Islet precursor cell (in vitro differentiated cells): ENCODE measurements around the gene TMEM8B.
A peak's percentile ranks its signal among the peaks of the same experiment; 100 is the strongest.

Experiments
- DNase-seq: peaks from one replicate; pipeline ENCODE4 v3.0.0-alpha.2; 2018

Gene TMEM8B

DNA sequence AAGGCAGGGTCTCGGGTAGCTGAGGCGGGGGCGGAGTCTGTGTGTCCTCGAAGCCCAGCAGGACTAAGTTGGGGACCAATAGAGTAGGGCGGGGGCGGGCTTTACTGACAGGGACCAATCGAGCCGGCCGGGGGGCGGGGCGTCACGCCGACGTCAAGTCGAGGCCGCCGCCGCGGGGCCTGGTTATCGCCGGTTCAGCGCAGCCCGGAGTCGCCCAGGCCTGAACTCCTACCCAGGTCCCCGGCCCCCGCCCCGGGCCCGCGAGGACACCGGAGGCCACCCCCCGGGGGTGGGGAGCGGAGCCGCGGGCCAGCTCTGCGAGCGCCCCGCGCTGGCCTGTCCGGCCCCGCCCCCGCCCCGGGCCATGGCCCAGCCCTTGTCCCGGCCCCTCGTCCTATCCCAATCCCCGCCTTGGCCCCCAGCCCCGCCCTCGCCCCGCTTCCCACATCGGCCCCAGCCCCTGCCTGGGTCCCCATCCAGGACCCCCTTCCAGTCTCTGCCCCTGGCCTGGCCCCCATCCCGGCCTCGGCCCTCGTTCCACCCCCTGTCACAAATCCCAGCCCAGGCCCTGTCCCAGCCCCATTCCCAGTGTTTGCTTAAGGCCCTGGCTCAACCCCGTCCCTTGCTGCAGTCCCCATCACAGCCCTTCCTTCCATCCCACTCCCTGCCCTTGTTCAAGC lies at the start of gene TMEM8B:
TSS of gene TMEM8B (plus strand) at position 145 of the 680 bp plus-strand sequence. CDS start at position 365, 220 bp downstream.
- DNase-seq: peak; percentile 97

DNA sequence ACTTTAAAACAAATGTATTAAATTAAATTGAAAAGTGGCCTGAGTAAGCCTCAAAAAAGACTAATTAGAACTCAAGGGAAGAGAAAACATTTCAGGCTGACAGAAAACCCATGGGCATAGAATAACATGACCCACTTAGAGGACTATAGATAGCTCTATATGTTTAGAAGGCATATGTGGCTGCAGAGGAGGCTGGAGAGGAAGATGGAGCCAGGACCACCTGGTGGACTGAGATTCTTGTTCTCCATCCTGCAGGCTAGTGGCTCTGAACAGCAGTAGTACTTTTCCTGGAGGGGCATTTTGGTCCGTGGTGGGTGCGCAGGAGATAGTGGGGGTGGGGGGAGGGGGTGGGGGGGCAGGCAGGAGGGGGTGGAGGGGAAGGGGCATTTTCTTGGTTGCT lies 48.0 kb upstream of the TMEM8B start:
- no peak for DNase-seq

- DNase-seq: no peak
These were observed 45.6 kb upstream of the TMEM8B start for GRCh38 chr9:35783418-35783817.

- DNase-seq: no peak
These were observed 39.5 kb upstream of the TMEM8B start for GRCh38 chr9:35789541-35789940.

GRCh38 chr9:35790025-35790384 lies 39.0 kb upstream of the TMEM8B start:
- no peak for DNase-seq

DNA sequence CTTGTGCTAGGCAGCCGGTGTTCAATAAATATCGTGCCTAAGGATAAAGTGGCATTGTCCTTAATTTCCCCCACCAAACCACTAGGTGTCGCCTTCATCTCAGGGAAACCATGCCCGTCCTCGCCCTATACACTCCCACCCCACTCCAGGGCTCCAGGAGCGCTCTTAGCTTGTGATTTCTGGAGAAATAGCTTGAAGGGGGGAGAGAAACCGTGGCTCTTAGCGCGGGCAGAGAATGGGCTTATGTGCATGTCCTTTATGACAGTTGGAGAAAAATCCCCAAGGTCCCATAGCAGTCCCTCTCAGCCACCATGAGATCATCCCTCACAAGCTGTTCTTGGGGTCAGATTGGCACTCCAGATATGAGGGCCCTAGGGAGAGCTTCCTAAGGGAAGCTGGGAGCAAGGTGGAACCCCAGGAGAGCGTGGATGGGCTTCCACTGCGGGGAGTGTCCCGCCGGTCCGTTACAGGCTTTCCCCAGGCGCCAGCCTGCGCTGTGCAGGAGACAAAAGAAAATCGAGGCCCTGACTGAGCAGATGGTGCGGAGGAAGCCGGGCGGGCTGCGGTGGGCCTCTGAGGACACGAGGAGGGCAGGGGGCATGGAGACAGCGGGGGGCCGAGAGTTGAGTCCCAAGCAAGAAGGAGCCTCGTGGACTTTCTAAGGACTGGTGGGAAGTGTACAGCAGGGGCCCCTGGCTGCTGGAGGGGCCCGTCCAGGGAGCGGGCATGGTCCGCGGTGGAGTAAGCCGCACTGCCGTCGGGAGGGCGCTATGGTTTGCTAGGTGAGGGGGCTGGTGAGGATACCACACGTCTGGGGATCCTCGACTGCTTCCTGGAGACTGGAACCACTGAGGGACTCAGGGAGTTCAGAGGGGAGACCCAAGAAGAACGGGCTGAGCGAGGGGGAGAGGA lies 38.4 kb upstream of the TMEM8B start:
- peak; percentile 86 for DNase-seq

DNA sequence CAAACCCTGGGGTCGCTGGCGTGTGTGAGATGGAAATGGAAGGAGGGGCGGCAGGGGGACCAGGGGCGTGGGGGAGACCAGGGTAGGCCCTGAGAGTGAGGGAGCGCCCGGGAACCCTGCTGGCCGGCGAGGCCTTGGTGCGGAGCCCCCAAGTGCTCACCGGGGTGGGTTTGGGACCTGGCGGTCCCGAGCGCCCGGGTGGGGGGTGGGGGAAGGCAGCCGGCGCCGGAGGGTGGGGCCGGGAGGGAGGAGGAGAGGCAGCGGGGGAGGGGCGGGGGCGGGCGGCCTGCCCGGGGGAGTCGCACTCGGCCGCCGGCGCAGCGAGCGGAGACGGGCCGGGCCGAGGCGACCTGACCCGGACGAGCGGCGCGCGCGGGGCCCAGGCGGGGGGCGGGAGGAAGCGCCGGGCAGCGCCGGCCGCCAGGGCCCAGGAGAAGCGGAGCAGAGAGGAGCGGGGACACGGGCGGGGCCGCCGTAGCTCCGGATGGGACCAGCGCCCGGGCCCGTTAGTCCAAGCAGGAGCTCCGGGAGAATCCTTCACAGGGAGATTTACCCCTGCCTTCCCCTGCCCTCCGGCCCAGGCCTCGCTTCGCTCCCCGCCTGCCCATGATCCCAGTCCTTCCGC lies 37.6 kb upstream of the TMEM8B start, which contains the start of gene NPR2:
TSS of gene NPR2 (plus strand) at position 295 of the 625 bp plus-strand sequence. CDS start 818 bp downstream, outside the sequence.
- peak; percentile 64 for DNase-seq

GRCh38 chr9:35792024-35792813 lies 36.8 kb upstream of the TMEM8B start:
- DNase-seq: no peak

DNA sequence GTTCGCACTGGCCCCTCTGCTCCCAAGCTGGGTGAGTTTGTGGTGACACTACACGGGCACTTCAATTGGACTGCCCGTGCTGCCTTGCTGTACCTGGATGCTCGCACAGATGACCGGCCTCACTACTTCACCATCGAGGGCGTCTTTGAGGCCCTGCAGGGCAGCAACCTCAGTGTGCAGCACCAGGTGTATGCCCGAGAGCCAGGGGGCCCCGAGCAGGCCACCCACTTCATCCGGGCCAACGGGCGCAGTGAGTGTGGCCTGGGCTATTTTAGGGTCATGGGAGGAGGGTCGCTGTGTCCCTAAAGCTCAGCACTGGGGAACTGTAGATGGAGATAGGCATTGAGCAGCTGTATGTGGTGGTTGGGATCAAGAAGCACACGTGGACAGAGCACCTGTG lies 36.2 kb upstream of the TMEM8B start:
- DNase-seq: no peak

GRCh38 chr9:35793461-35793860 lies 35.6 kb upstream of the TMEM8B start:
- DNase-seq: no peak

DNA sequence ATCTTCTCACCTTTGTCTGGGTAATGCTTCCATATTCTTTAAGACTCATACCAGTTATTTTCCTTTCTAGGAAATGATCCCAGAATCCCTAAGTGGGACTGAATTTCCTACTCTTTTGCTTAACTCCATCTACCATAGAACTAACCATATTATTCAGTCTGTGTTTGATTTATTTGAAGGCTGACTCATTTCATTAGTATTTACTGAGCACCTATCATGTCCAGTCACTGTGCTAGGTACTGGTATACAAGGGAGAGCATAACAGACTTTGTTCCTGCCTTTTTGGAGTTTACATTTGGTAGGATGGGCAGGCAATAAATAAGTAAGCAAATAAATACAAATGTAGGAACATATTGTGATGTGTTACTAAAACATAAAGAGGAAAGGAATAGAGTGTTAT lies 33.3 kb upstream of the TMEM8B start:
- no peak for DNase-seq

DNA sequence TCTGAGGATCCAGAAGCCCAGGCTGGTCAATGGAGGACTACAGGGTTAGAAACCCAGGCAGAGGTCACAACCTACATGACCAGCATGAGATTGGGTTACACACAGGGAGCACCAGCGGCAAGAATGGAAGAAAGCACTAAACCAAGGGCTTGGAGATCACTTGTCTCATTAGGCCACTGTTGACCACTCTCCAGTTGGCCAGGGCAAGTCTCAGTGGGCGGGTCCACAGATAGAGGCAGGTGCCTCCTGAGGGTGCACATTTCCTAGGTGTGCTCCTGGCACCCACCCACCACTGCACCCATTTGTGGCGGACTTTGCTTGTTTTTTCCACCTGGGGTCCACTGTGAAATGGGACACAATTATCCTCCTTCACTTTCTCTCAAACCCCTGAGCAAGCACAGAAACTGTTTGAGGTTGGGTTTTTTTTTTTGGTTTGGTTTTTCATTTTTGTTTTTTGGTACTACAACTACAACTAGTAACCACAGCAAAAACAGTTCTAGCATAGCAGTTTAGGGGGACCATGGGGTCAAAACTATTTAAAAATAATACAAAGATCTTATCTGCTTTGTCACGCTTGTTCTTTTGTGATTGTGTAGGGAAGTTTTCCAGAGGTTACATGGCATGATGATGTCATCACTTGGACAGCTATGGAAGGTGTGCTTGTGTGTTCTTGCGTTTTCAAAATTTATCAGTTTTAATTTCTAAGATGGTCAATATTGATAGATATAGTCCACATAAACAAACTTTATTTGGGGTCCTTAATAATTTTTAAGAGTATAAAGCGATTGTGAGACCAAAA lies 31.5 kb upstream of the TMEM8B start:
- no peak for DNase-seq

- DNase-seq: peak; percentile 96
These were observed 30.2 kb upstream of the TMEM8B start for GRCh38 chr9:35798658-35799374.

DNA sequence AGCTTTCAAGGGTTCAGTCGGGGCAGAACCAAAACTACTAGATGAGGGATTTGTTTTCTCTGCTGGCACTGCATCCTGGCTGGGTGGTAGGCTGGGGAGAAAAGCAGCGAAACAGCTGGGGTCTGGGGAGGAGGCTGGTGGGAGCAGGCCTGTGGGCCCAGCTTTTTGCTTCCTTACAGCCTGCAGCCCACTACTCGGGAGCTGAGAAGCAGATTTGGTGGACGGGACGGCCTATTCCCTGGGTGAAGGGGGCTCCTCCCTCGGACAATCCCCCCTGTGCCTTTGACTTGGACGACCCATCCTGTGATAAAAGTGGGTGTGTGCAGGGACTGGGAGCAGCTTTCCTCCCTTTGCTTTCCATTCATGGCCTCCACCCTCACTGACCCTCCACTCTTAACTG lies 28.5 kb upstream of the TMEM8B start:
- DNase-seq: no peak

DNA sequence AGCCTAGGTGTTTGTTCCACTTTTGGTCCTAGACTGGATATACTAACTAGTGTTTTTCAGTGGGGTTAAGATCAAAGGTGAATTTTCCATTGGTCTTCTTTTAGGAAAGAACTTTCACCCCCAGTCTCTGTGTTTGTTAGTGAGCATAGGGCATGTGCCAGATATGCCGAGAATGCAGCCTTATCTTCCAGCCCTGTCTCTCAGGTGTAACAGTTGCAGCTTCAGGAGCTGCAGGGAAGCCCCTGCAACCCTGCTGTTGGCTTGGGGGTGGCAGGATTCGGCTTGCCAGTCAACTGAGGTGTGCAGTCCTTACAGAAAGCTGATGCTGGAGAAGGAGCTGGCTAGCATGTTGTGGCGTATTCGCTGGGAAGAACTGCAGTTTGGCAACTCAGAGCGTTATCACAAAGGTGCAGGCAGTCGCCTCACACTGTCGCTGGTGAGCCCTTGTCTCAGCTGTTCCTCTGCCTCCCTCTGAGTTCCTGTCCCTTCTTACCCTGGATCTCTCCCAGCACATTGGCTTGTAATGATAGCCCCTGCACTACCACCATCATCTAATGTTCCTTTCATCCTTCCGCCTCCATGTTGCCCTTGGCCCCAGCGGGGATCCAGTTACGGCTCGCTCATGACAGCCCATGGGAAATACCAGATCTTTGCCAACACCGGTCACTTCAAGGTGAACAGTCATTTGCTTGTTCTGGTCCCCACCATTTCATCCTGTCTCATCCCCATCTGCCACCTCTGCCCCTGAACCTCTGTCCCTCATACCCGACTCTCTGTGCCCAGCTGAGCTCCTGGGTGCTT lies 27.5 kb upstream of the TMEM8B start:
- no peak for DNase-seq

DNA sequence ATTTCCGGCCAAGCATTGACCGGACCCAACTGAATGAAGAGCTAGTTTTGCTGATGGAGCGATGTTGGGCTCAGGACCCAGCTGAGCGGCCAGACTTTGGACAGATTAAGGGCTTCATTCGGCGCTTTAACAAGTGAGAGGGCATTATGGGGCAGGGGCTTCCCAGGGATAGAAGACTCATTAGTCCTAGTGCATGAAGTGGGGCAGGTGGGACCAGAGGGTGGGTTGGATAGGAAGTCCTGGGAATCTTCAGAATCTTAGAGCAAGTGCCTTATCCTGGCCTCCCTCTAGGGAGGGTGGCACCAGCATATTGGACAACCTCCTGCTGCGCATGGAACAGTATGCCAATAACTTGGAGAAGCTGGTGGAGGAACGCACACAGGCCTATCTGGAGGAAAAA lies 22.9 kb upstream of the TMEM8B start:
- no peak for DNase-seq

DNA sequence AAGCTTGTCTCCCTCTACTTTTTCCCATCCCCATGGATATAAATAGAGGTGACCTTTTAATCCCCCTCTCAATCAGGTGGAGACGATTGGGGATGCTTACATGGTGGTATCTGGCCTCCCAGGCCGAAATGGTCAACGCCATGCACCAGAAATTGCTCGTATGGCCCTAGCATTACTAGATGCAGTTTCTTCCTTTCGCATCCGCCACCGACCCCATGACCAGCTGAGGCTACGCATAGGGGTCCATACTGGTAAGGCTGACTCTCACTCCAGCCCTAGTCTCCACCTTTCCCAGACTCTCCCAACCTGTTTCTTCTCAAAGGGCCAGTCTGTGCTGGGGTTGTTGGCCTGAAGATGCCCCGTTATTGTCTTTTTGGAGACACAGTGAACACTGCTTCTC lies 20.6 kb upstream of the TMEM8B start:
- no peak for DNase-seq

- DNase-seq: no peak
These were observed 18.9 kb upstream of the TMEM8B start for GRCh38 chr9:35810122-35810521.

DNA sequence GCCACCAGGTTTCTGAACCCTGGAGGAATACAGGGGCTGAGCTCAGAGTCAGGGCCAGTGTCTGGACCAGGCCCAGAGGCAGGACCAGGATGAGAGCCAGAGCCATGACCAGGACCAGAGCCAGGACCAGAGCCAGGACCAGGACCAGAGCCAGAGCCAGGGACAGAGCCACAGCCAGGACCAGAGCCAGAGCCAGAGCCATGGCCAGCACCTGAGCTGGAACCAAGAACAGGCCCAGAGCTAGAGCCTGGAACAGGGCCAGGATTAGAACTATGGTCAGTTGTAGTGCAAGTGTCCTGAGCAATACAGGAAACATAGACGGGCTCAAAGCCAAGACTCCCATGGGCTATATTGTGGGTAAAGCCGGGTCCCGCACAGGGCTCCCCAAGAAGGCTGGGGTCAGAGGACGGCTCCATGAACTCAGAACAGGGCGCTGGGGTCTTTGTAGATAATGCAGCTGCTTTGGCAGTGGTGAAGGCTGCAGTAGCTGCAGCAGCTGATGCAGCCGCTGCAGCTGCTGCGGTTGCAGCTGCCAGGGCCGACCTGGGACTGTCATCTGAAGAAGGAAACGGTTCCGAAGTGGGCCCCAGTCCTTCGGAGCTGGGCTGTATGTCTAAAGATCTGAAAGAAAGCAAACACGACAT lies 17.5 kb upstream of the TMEM8B start:
- DNase-seq: peak; percentile 53
